ENCODE results near the gene CENPC.
"Not testable (repeated sequence)": the region's sequence is repeated elsewhere in the genome, so short reads cannot be mapped to it uniquely, and the experiment has no call there.

CENPC gene

DNA sequence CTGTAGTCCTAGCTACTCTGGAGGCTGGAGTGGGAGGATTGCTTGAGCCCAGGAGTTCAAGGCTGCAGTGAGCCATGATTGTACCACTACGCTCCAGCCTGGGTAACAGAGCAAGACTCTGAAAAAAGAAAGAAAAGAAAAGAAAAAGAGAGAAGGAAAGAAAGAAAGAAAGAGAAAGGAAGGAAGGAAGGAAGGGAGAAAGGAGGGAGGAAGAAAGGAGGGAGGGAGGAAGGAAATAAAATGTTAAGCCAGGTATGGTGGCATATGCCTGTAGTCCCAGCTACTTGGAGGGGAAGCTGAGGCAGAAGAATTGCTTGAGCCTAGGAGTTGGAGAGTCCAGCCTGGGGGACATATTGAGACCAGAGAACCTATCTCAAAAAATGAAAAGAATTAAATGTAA, 25.2 kb upstream of the CENPC start:
- peaks cover 46% of the 10 kb centered on the region for H3K36me3 Mint-ChIP-seq (ENCODE audit: low read depth)

DNA sequence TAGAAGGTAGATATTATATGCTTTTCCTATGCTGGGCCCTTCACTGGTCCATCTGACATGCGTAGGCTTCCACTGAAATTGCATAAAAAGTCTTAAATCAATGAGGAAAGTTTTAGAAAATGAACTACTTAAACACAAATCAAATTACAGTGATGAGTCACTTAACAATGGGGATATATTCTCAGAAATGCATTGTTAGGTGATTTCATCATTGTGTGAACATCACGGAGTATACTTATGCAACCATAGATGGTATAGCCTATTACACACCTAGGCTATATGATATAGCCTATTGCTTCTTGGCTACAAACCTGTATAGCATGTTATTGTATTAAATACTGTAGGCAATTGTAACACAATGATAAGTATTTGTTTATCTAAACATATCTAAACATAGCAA, 23.5 kb upstream of the CENPC start:
- DNase-seq (ENCODE audit: low spot score): no peak
- no peaks in the 10 kb centered on the region for H3K9me3 Mint-ChIP-seq
- H3K36me3 Mint-ChIP-seq (ENCODE audit: low read depth): peaks cover 50% of the 10 kb centered on the region
- H3K4me1 Mint-ChIP-seq (ENCODE audit: low read depth): peaks cover 49% of the 10 kb centered on the region
- no peak overlapping the region for H3K27ac Mint-ChIP-seq
- H3K27me3 Mint-ChIP-seq (ENCODE audit: low read depth): no peaks in the 10 kb centered on the region
- H3K4me3 Mint-ChIP-seq: no peak overlapping the region

More for the DNA sequence above, 25.2 kb upstream of the CENPC start:
- DNase-seq (ENCODE audit: low spot score): no peak
- Mint-ChIP-seq H3K4me1 (ENCODE audit: low read depth) (peaks cover 52% of the 10 kb centered on the region), H3K27ac (no peak overlapping the region), H3K9me3 (no peaks in the 10 kb centered on the region), H3K27me3 (ENCODE audit: low read depth) (no peaks in the 10 kb centered on the region), H3K4me3 (no peak overlapping the region)

DNA sequence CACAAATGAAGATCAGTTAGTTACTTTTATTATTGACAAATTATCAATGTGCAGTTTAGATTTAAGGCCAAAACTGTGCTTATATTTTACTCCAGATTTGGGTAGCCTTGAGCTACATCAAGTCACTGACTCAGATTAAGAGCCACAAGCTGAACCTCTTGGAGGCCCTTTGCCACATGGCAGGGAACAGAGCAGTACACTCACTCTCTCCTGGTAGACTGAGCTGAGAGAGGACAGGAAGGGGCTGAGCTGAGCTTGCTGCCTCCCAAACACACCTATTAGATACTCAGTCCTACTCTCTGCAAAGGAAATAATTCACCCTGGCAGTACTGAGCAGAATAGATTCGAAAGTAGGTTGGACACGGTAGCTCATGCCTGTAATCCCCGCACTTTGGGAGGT, 21.0 kb upstream of the CENPC start:
- Mint-ChIP-seq H3K4me1 (ENCODE audit: low read depth) (peaks cover 36% of the 10 kb centered on the region), H3K36me3 (ENCODE audit: low read depth) (peaks cover 47% of the 10 kb centered on the region), H3K9me3 (no peaks in the 10 kb centered on the region), H3K27ac (no peak overlapping the region), H3K27me3 (ENCODE audit: low read depth) (no peaks in the 10 kb centered on the region), H3K4me3 (peak overlapping the region; percentile 0)
- DNase-seq (ENCODE audit: low spot score): peak; percentile 22

DNA sequence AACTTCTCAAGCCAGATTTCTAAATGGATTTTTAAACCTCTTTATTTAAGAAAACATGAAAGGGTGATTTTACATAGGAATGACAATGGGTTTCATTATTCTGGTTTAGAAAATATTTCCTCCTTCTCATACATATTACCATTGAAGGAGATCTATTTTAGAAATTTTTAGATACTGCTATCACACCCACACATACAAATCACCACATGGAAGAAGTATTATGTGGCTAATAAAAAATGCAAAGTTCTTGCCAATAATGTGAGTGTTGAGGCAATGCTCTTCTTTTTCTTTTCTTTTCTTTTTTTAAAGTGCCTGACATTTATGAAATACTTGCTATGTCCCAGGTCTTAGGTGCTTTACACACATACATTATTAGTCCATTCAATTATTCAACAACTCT, 20.0 kb upstream of the CENPC start:
- Mint-ChIP-seq H3K9me3 (no peaks in the 10 kb centered on the region), H3K4me3 (no peak overlapping the region), H3K4me1 (ENCODE audit: low read depth) (peaks cover 42% of the 10 kb centered on the region), H3K27ac (no peak overlapping the region), H3K36me3 (ENCODE audit: low read depth) (peaks cover 49% of the 10 kb centered on the region), H3K27me3 (ENCODE audit: low read depth) (no peaks in the 10 kb centered on the region)
- no peak for DNase-seq (ENCODE audit: low spot score)

DNA sequence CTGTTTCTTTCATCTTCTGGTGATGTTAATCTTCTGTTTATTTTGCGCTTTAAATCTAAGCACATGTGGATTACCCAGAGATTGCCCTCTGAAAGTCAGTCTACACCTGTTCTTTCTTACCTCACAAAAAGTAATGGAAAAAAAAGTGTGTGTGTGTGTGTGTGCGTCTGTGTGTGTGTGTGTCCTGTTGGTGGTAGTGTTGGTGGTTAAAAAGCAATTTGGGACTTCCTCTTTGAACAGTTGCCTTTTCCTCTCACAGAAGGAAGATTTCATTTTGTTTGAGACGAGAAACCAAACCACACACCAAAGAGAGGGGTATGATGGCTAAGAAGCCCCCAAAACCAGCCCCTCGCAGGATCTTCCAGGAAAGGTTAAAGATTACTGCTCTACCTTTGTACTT, 13.2 kb upstream of the CENPC start, which contains the start of gene STAP1:
STAP1 (plus strand) TSS at position 235 of the 400 bp plus-strand sequence; CDS start at position 318, 83 bp downstream.
- Mint-ChIP-seq H3K36me3 (ENCODE audit: low read depth) (peaks cover 26% of the 10 kb centered on the region), H3K4me1 (ENCODE audit: low read depth) (peaks cover 42% of the 10 kb centered on the region), H3K4me3 (peak within 1 kb of the TSS; percentile 92), H3K27ac (peak within 1 kb of the TSS; percentile 93), H3K27me3 (ENCODE audit: low read depth) (no peaks in the 10 kb centered on the region), H3K9me3 (no peaks in the 10 kb centered on the region)
- DNase-seq (ENCODE audit: low spot score): peak; percentile 45

DNA sequence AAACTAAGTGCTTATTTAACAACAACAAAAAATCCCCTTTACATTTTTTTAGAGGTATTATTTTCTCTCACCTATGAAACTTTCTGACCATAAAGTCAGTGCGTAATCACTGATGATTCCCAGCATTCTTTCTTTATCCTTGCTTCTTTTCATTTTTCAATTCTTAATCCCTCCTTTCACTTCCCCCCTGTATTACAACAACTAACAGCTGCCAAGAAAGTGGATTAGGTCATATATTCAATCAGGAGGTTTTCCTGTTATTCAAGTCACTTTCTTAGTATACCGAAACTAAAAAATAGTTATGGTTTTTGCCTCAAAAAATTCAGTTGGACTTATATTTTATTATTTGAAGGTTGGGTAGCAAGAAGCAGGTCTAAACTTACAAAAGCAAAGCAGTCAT, 11.1 kb upstream of the CENPC start:
- Mint-ChIP-seq H3K4me1 (ENCODE audit: low read depth) (peaks cover 43% of the 10 kb centered on the region), H3K27me3 (ENCODE audit: low read depth) (no peaks in the 10 kb centered on the region), H3K9me3 (no peaks in the 10 kb centered on the region), H3K36me3 (ENCODE audit: low read depth) (peaks cover 13% of the 10 kb centered on the region), H3K27ac (no peak overlapping the region), H3K4me3 (no peak overlapping the region)
- DNase-seq (ENCODE audit: low spot score): no peak

DNA sequence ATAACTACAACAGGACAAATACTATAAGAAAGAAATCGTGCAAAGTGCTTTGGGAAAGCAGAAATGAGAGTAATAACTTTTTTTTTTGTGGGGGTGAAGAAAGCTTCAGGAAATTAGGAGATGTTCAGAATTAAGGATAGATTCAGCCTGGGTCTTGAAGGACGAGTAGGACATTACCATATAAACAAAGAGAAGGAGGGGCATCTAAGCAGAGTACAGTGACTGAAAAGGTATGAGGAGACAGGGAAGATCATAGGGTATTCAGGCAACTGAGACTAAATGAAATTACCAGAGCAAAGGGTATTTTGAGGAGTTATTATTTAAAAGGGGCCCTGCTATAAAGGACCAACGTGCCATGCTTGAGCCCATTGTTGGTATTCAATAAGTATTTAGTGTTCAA, 10.1 kb upstream of the CENPC start:
- no peak for DNase-seq (ENCODE audit: low spot score)
- Mint-ChIP-seq H3K27me3 (ENCODE audit: low read depth) (no peaks in the 10 kb centered on the region), H3K4me3 (no peak overlapping the region), H3K36me3 (ENCODE audit: low read depth) (peaks cover 4% of the 10 kb centered on the region), H3K27ac (no peak overlapping the region), H3K9me3 (no peaks in the 10 kb centered on the region), H3K4me1 (ENCODE audit: low read depth) (peaks cover 40% of the 10 kb centered on the region)

DNA sequence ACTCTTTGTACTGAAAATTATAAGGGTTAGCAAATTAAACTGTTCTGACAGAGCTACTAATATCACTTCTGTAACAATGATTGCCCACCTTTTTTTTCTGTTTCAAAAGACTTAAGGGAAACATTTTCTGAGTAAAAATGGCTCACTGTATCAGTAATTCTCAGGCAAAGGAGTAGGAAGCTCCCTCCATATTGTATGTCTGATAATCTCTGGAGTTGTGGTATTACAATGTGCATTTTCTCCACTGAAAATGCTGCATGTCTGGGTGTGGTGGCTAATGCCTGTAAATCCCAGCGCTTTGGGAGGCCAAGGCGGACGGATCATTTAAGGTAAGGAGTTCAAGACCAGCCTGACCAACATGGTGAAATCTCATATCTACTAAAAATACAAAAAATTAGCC, 8.8 kb upstream of the CENPC start:
- H3K9me3 Mint-ChIP-seq: no peaks in the 10 kb centered on the region
- no peak overlapping the region for H3K27ac Mint-ChIP-seq
- no peaks in the 10 kb centered on the region for H3K36me3 Mint-ChIP-seq (ENCODE audit: low read depth)
- H3K27me3 Mint-ChIP-seq (ENCODE audit: low read depth): no peaks in the 10 kb centered on the region
- no peak for DNase-seq (ENCODE audit: low spot score)
- no peak overlapping the region for H3K4me3 Mint-ChIP-seq
- peaks cover 35% of the 10 kb centered on the region for H3K4me1 Mint-ChIP-seq (ENCODE audit: low read depth)

DNA sequence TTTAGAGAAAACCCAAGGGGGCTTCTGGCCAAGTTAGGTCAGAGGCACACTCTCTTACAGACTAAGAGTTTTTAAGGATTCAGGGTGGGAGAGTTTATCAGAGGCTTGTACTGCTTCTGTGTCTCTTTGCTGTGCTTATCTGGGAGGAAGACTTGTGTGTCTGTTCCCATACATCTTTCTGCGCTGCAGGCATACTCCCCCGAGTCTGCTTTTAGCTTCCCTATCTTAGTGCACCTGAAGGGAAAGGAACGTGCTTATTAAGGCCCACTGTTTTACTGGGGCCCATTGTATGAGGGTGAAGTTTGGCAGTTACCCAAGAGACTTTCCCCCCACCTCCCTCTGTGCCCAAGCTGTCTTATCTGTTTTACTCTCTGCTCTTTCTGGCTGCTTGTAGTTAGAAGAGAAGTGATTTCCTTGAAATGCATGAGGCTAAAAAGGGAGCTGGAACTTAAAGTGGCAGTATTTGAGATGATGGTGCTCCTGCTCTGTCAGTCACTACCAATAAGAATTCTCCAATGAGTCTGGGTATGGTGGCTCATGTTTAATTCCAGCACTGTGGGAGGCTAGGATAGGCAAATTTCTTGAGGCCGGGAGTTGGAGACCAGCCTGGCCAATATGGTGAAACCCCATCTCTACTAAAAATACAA, 7.0 kb upstream of the CENPC start:
- H3K9me3 Mint-ChIP-seq; H3K27ac Mint-ChIP-seq; H3K27me3 Mint-ChIP-seq (ENCODE audit: low read depth); H3K36me3 Mint-ChIP-seq (ENCODE audit: low read depth); DNase-seq (ENCODE audit: low spot score); H3K4me3 Mint-ChIP-seq: not testable (repeated sequence)
- peaks cover 26% of the 10 kb centered on the region for H3K4me1 Mint-ChIP-seq (ENCODE audit: low read depth)

DNA sequence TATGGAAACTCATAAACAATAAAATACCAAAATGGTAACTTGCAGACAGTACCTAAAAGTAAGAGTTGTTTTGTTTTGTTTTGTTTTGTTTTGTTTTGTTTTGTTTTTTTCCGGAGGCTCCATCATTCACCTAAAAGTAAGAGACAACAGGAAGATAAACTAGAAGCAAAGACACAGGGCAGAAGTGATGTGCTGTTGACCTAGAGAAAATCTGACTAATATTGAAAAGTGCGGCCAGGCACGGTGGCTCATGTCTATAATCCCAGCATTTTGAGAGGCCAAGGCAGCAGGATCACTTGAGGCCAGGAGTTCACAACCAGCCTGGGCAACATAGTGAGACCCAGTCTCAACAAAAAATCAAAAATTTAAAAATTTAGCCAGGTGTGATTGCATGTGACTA, 5.6 kb upstream of the CENPC start:
- Mint-ChIP-seq H3K4me3 (no peak overlapping the region), H3K9me3 (no peaks in the 10 kb centered on the region), H3K36me3 (ENCODE audit: low read depth) (no peaks in the 10 kb centered on the region), H3K27ac (no peak overlapping the region), H3K4me1 (ENCODE audit: low read depth) (peaks cover 15% of the 10 kb centered on the region), H3K27me3 (ENCODE audit: low read depth) (no peaks in the 10 kb centered on the region)
- DNase-seq (ENCODE audit: low spot score): no peak

DNA sequence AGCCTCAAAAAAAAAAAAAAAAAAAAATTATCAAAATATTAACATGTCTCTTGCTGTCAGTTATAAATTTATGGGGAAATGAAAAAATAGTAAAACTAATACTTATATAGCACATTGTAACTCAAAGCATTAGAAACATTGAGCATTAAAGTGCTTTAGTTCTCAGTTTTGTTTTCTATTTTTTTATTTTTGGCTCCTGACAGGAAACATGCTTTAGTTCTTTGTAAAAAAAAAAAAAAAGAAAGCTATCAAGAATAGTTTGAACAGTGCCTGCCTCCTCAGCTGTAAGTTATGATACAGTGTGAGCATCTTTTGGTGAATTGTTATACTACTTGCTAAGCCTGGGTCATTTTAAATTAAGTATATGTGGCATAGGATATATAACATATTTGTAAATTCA, 5.1 kb upstream of the CENPC start:
- H3K36me3 Mint-ChIP-seq (ENCODE audit: low read depth): no peaks in the 10 kb centered on the region
- peaks cover 15% of the 10 kb centered on the region for H3K4me1 Mint-ChIP-seq (ENCODE audit: low read depth)
- H3K27ac Mint-ChIP-seq: no peak overlapping the region
- no peaks in the 10 kb centered on the region for H3K27me3 Mint-ChIP-seq (ENCODE audit: low read depth)
- no peak overlapping the region for H3K4me3 Mint-ChIP-seq
- no peak for DNase-seq (ENCODE audit: low spot score)
- no peaks in the 10 kb centered on the region for H3K9me3 Mint-ChIP-seq

DNA sequence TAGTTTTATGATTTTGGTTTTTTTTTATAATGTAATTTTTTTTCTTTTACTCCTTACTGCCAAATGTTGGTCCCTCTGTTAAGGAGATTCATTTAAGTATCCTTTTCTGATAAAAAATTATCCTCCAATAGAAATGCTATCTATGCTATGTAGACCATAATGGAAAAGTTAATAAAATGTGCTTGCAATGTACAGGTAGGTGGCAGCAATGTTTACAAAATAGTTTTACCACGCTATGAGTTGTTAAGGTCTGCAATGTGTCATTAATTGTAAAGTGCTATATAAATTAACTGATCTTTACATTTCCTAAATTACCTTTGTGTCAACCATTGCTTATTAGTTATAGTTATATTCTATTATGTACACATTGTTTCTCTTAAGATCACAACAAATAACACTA, 3.8 kb upstream of the CENPC start:
- DNase-seq (ENCODE audit: low spot score): no peak
- Mint-ChIP-seq H3K36me3 (ENCODE audit: low read depth) (peaks cover 5% of the 10 kb centered on the region), H3K4me1 (ENCODE audit: low read depth) (peaks cover 15% of the 10 kb centered on the region), H3K4me3 (no peak overlapping the region), H3K27ac (no peak overlapping the region), H3K27me3 (ENCODE audit: low read depth) (no peaks in the 10 kb centered on the region), H3K9me3 (no peaks in the 10 kb centered on the region)

DNA sequence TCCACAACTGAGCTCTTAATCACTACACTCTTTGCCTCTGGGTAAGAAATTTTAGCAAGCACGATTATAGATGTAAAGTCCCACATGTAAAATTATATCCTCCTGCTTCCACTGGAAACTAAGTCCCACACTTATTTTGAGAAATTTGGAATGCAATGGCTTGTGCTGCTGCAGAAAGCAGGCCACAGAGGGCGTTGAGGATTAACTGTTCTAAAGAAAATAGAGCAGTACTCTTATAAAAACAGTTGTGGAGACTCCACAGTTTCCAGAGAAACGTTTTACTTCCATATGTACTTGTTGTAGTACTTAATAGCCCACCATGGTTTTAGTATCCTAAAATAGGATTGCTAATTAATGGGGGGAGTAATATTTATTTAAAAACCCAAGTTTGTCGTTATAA, 1.7 kb upstream of the CENPC start:
- Mint-ChIP-seq H3K4me1 (ENCODE audit: low read depth) (peaks cover 25% of the 10 kb centered on the region), H3K4me3 (no peak overlapping the region), H3K27me3 (ENCODE audit: low read depth) (no peaks in the 10 kb centered on the region), H3K9me3 (no peaks in the 10 kb centered on the region), H3K36me3 (ENCODE audit: low read depth) (peaks cover 20% of the 10 kb centered on the region), H3K27ac (no peak overlapping the region)
- DNase-seq (ENCODE audit: low spot score): no peak

DNA sequence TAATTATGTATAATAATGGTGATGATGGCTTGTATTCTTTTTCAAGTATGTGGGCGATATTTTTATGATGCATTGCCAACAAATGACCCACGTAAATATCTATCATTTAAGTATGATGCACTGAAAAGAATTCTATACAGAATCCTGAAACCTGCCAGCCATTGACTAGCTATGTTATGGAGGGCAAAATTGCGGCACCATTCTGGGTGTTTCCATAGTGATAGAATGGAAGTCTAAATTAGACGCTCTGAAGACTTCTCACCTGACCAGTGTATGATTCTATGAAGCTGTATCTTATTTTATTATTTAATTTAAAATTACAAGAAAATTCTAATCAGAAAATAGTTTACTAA, 677 bp upstream of the CENPC start:
- DNase-seq (ENCODE audit: low spot score): no peak
- Mint-ChIP-seq H3K27ac (no peak overlapping the region), H3K4me3 (peak overlapping the region; percentile 98), H3K9me3 (no peaks in the 10 kb centered on the region), H3K27me3 (ENCODE audit: low read depth) (no peaks in the 10 kb centered on the region), H3K36me3 (ENCODE audit: low read depth) (peaks cover 27% of the 10 kb centered on the region), H3K4me1 (ENCODE audit: low read depth) (peaks cover 29% of the 10 kb centered on the region)

DNA sequence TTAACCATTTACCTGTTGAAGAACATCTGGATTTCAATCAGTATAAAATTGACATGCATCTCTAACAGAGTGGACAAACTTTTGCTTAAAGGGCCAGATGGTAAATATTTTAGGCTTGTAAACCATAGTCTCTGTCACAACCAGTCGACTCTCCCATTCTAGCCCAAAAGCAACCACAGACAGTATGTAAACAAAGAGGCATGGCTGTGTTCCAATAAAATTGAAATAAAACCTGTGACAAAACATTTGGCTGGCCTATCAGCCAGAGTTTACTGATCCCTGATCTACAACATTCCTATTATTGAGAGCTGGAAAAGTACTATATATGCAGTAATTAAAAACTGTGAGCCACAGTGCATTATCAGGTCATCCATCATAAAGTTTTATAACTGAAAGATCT, 3.2 kb downstream of the CENPC start:
- Mint-ChIP-seq H3K27ac (no peak overlapping the region), H3K27me3 (ENCODE audit: low read depth) (no peaks in the 10 kb centered on the region), H3K4me1 (ENCODE audit: low read depth) (peaks cover 32% of the 10 kb centered on the region), H3K36me3 (ENCODE audit: low read depth) (peaks cover 50% of the 10 kb centered on the region), H3K9me3 (no peaks in the 10 kb centered on the region), H3K4me3 (no peak overlapping the region)
- DNase-seq (ENCODE audit: low spot score): no peak

All from T-helper 2 cell treated with Interferon-gamma antibody and Interleukin-4, amounts not matched to agents 5 μg/mL and 100 μg/mL, for 36 hours (primary cell).